HEK293T (cell line): ENCODE measurements around the gene MTHFD1.

Experiments used
- ARNT ChIP-seq: fragments of 450-650 bp; IDR thresholded peaks from 2 replicates; pipeline ENCODE4 v1.6.1; 2017; ENCODE audit warnings: mild to moderate bottlenecking
- BHLHE40 ChIP-seq: fragments of 450-650 bp; IDR thresholded peaks from 2 replicates; pipeline ENCODE4 v1.6.1; 2016; ENCODE audit warnings: mild to moderate bottlenecking, moderate library complexity, borderline replicate concordance
- CTBP1 ChIP-seq: fragments of 450-650 bp; IDR thresholded peaks from 2 replicates; pipeline ENCODE4 v1.6.1; 2016; ENCODE audit warnings: borderline replicate concordance
- FOXA1 ChIP-seq: fragments of 450-650 bp; IDR thresholded peaks from 2 replicates; pipeline ENCODE4 v1.6.1; 2016; ENCODE audit warnings: mild to moderate bottlenecking
- FOXK2 ChIP-seq: fragments of 450-650 bp; IDR thresholded peaks from 2 replicates; pipeline ENCODE4 v1.6.1; 2016; ENCODE audit warnings: mild to moderate bottlenecking
- FOXM1 ChIP-seq: fragments of 450-650 bp; IDR thresholded peaks from 2 replicates; pipeline ENCODE4 v1.6.1; 2017; ENCODE audit warnings: mild to moderate bottlenecking, borderline replicate concordance
- HDGF ChIP-seq: fragments of 450-650 bp; IDR thresholded peaks from 2 replicates; pipeline ENCODE4 v1.6.1; 2017; ENCODE audit warnings: antibody characterized with exemption, borderline replicate concordance
- L3MBTL2 ChIP-seq: fragments of 450-650 bp; conservative IDR thresholded peaks from 2 replicates; pipeline ENCODE4 v1.6.1; 2016; ENCODE audit warnings: mild to moderate bottlenecking
- LEF1 ChIP-seq: fragments of 450-650 bp; IDR thresholded peaks from 2 replicates; pipeline ENCODE4 v1.6.1; 2017; ENCODE audit warnings: mild to moderate bottlenecking, borderline replicate concordance
- SP1 ChIP-seq: fragments of 450-650 bp; IDR thresholded peaks from 2 replicates; pipeline ENCODE4 v1.6.1; 2017
- SUZ12 ChIP-seq: fragments of 450-650 bp; IDR thresholded peaks from 2 replicates; pipeline ENCODE4 v1.6.1; 2016; ENCODE audit warnings: mild to moderate bottlenecking
- TARDBP ChIP-seq: fragments of 450-650 bp; IDR thresholded peaks from 2 replicates; pipeline ENCODE4 v1.6.1; 2016
- TF ChIP-seq, protein P1 (sequence below): fragments of 450-650 bp; IDR thresholded peaks from 2 replicates; pipeline ENCODE4 v1.6.1; 2016

DNA sequence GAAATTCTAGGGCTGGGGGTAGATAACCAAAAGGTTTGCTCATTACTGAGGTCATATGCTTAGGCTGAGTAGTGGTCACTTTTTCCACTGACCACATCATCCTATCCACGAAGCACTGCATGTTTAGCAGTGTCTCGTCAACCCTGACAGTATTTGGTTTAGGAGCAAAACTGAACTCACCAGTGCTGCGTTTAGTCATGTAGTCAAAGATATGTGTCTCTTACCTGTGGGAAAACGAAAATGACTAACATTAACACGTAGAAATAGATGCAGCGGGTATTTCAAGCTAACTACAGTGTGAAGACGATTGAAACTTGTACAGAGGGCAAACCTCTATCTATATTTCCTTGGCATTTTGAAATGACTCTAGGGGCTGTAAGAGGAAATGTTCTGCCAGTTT lies 34.6 kb downstream of the MTHFD1 start:
- TF ChIP-seq HDGF (no peak), FOXA1 (no peak), LEF1 (no peak), FOXK2 (no peak), L3MBTL2 (no peak), CTBP1 (no peak), FOXM1 (no peak), ARNT (no peak), TARDBP (no peak), BHLHE40 (no peak), SP1 (no peak), SUZ12 (no peak)
- TF ChIP-seq, protein P1, sequence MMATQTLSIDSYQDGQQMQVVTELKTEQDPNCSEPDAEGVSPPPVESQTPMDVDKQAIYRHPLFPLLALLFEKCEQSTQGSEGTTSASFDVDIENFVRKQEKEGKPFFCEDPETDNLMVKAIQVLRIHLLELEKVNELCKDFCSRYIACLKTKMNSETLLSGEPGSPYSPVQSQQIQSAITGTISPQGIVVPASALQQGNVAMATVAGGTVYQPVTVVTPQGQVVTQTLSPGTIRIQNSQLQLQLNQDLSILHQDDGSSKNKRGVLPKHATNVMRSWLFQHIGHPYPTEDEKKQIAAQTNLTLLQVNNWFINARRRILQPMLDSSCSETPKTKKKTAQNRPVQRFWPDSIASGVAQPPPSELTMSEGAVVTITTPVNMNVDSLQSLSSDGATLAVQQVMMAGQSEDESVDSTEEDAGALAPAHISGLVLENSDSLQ = no peak
